SK-N-MC (cell line): ENCODE results near the gene FAM25G.
"Not testable (repeated sequence)": the region's sequence is repeated elsewhere in the genome, so short reads cannot be mapped to it uniquely, and the experiment has no call there.

ENCODE experiments used
- DNase-seq: peaks from one replicate; pipeline ENCODE4 v3.0.0-alpha.2; 2011; ENCODE audit warnings: low read depth, low spot score
- H3K27ac ChIP-seq: fragments of 200-600 bp; sonication (generic); 2 replicates; pipeline ENCODE4 v1.5.1; 2016; ENCODE audit warnings: mixed run types
- H3K36me3 ChIP-seq: fragments of 200-600 bp; sonication (generic); 2 replicates; pipeline ENCODE4 v1.6.1; 2017; ENCODE audit warnings: antibody characterized with exemption, low read length, mixed read lengths; ENCODE audit not compliant: insufficient read depth
- H3K4me3 ChIP-seq: fragments of 200-600 bp; sonication (generic); 2 replicates; pipeline ENCODE4 v1.5.1; 2016
- H3K9ac ChIP-seq: fragments of 200-600 bp; sonication (generic); 2 replicates; pipeline ENCODE4 v1.8.0; 2017; ENCODE audit warnings: mixed run types, mixed read lengths; ENCODE audit not compliant: insufficient read length
- H3K9me3 ChIP-seq: fragments of 200-600 bp; sonication (generic); 2 replicates; pipeline ENCODE4 v1.6.1; 2017; ENCODE audit warnings: low read depth, mild to moderate bottlenecking, antibody characterized with exemption, low read length, moderate library complexity, mixed read lengths
- EZH2 ChIP-seq: fragments of 200-600 bp; sonication (generic); IDR thresholded peaks from one replicate; pipeline ENCODE4 v1.6.1; 2017; ENCODE audit warnings: antibody characterized with exemption
- FOXP2 ChIP-seq: optimal IDR thresholded peaks from 2 replicates; pipeline ENCODE3; 2011; ENCODE audit warnings: mild to moderate bottlenecking, moderate library complexity; ENCODE audit not compliant: insufficient read depth; ENCODE audit errors: extremely low read length, control extremely low read depth
- POLR2AphosphoS5 ChIP-seq: IDR thresholded peaks from 2 replicates; pipeline ENCODE4 v1.6.1; 2012; ENCODE audit warnings: mild to moderate bottlenecking, low read depth, low read length, borderline replicate concordance

FAM25G gene

DNA sequence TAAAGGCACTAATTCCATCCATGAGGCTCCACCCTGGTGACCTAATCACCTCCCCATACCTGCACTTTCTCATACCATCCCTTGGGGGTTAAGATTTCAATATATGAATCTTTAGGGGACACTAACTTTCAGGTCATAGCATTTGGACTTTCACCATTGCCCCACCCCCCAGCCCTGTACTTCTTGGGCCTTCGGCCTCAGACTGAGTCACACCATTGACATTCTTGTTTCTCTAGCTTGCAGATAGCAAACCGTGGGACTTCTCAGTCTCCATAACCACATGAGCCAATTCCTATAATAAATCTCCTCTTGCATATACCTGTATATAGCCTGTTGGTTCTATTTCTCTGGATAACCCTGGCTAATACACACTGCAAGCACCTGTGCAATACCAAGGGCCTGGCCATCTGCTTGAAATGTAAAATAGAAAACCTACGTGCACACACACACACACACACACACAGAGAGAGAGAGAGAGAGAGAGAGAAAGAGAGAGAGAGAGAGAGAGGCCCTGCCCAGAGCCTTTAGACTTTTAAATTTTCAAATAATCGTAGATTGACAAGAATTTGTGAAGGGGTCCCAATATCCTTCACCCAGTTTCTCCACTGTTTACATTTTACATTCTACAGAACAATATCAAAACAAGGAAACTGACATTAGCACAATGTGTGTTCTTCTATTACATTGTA, 32.9 kb downstream of the FAM25G start:
- TF ChIP-seq FOXP2 (no peak), EZH2 (no peak), POLR2AphosphoS5 (no peak)
- Histone ChIP-seq H3K36me3 (no peaks in the 10 kb centered on the region), H3K4me3 (no peak overlapping the region), H3K27ac (no peak overlapping the region), H3K9me3 (no peaks in the 10 kb centered on the region), H3K9ac (no peak overlapping the region)
- no peak for DNase-seq

DNA sequence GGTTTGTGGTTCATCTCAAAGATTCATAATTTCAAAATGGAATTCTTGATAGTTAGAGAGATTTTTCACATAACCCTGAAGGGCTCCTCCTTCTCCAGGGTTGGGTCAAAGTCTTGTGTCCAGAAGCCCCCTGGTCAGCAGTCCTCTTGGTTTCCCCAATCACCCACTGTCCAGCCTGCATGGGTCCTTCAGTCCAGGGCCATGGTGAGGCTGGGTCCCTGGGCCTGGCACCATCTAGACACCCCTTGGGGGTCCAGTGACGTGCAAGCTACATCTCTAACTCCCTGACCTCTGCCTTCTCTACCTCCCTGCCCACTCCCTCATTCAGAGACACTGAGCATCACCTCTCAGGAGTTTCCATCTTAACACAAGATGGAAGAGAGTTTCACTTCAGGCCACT, 33.7 kb downstream of the FAM25G start:
- H3K36me3 ChIP-seq: no peaks in the 10 kb centered on the region
- no peak overlapping the region for H3K9ac ChIP-seq
- TF ChIP-seq FOXP2 (no peak), EZH2 (no peak), POLR2AphosphoS5 (no peak)
- H3K4me3 ChIP-seq: no peak overlapping the region
- no peak overlapping the region for H3K27ac ChIP-seq
- no peaks in the 10 kb centered on the region for H3K9me3 ChIP-seq
- DNase-seq: no peak

DNA sequence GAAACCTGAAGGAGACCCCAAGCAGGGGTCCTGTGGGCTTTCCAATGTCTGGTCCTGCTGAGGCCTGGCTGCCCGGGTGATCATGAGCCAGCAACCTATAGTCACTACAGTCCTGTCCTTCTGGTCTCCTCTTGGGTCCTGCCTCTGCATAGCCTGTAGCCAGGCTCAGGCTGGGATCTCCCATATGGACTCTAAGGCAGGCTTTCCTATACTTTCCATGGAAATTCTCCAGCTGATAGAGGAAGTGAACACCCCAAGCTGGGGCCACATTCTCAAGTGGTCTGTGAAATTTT, 34.0 kb downstream of the FAM25G start:
- TF ChIP-seq EZH2 (no peak), FOXP2 (no peak), POLR2AphosphoS5 (no peak)
- Histone ChIP-seq H3K4me3 (no peak overlapping the region), H3K9me3 (no peaks in the 10 kb centered on the region), H3K36me3 (no peaks in the 10 kb centered on the region), H3K9ac (no peak overlapping the region), H3K27ac (no peak overlapping the region)
- no peak for DNase-seq

DNA sequence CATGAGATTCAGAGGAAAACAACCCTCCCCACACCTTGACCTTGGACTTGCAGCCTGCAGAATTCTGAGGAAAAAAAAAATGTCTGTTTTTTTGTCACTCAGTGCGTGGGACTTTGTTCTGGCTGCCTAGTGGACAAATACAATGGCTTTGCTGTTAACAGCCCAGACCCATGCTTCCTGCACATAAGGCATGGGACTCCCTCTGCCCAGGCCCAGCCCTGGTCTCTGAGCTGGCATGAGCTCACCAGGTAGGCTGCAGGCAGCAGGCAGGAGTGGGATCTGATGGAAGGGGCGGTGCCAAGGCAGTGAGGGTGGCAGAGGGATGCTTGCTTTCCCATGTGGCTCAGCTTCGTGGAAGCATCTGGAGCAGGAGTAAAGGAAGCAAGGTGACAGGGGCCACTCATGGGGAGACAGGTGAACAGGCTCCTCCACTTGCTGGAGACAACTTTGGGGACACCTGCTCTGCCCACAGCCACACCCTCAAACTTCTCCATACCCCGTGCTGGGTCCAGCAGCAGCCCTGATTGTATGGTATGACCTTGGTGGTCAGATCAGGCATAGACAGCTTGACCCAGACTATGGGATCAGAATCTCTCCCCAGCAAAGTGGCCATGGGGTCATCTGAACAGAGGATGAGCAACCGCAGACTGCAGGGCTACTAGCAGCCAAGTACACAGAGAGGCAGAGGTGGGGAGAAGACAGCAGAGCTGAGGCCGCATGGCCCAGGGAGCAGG, 34.5 kb downstream of the FAM25G start:
- Histone ChIP-seq H3K9me3 (no peaks in the 10 kb centered on the region), H3K9ac (no peak overlapping the region), H3K4me3 (no peak overlapping the region), H3K27ac (no peak overlapping the region), H3K36me3 (no peaks in the 10 kb centered on the region)
- no peak for TF ChIP-seq FOXP2
- DNase-seq: no peak

DNA sequence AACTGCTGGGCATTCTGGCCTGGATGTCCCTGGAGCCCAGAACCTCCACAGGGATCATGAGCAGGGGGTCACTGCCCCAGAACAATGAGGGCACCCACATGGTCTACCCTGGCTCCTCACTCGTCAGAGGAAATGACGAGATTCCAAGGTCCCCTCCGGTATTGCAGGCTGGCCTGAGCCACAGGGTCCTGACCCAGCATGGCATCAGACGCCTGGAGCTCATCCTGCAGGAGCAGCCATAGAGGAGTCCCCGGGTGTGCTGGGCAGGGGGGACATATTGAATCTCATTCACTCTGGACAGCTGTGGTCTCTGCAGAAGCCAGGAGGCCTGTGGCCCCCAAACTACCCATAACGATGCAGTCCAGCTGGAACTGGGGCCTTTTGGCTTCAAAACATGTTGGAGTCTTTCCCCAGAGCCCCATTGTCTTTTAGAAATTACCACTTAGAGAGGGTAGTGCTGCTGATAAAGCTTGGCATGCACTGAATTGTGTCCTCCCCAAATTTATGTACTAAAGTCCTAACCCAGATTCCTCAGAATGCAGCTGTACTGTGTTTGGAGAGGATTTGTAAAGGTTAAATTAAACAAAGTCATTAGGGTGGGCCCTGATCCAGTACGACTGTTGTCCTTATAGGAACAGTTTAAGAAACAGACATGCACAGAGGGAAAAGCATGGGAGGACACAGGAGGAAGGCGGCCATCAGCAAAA, 35.3 kb downstream of the FAM25G start:
- H3K36me3 ChIP-seq: no peaks in the 10 kb centered on the region
- H3K9ac ChIP-seq: no peak overlapping the region
- H3K27ac ChIP-seq: no peak overlapping the region
- TF ChIP-seq FOXP2 (no peak), POLR2AphosphoS5 (no peak), EZH2 (no peak)
- DNase-seq: no peak
- no peak overlapping the region for H3K4me3 ChIP-seq
- H3K9me3 ChIP-seq: no peaks in the 10 kb centered on the region

DNA sequence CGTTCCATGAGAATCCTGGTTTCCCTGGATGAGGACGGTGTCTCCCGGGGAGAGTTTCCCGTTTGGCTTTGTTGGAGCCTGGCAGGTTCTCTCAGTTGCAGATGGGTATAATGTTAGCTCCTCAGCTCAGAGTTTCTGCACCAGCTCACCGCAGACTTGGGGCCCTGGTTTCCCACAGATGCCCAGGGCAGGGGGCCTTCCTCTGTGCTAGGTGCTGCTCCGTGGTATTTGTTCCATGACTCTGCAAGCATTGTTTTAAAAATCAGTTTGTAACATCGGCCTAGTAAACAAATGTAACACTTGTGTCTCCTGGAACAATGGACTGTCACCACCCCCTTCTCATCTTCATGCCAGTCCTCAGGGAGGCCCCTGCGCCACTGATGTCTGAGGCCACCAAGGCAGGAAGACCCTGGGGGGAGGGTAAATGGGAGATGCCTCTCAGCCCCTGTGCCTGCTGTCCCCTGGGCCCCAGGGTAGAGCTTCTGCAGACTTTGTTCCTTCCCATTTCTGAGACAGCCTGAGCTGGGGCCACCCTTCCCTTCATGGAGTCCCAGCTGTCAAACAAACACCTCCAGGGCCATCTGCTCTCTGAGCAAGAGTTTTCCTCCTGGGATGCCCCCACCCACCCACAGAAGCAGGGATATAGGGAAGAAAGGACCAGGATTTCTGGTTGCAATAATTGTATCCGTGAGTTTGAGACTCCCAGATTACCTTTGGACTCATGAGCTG, 36.0 kb downstream of the FAM25G start:
- not testable (repeated sequence) for H3K9me3 ChIP-seq, DNase-seq, H3K9ac ChIP-seq, H3K36me3 ChIP-seq, H3K27ac ChIP-seq, H3K4me3 ChIP-seq

DNA sequence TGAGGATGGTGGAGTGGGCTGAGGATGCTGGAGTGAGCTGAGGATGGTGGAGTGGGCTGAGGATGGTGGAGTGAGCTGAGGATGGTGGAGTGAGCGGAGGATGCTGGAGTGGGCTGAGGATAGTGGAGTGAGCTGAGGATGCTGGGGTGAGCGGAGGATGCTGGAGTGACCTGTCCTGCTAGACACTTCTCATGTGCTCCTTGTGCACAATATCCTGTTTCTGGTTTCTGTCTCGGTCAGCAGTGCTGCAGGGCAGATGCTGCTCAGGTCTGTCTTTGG, 36.8 kb downstream of the FAM25G start:
- Histone ChIP-seq H3K4me3 (no peak overlapping the region), H3K27ac (no peak overlapping the region), H3K36me3 (no peaks in the 10 kb centered on the region), H3K9ac (no peak overlapping the region), H3K9me3 (no peaks in the 10 kb centered on the region)
- no peak for DNase-seq
- TF ChIP-seq EZH2 (no peak), POLR2AphosphoS5 (no peak), FOXP2 (no peak)

DNA sequence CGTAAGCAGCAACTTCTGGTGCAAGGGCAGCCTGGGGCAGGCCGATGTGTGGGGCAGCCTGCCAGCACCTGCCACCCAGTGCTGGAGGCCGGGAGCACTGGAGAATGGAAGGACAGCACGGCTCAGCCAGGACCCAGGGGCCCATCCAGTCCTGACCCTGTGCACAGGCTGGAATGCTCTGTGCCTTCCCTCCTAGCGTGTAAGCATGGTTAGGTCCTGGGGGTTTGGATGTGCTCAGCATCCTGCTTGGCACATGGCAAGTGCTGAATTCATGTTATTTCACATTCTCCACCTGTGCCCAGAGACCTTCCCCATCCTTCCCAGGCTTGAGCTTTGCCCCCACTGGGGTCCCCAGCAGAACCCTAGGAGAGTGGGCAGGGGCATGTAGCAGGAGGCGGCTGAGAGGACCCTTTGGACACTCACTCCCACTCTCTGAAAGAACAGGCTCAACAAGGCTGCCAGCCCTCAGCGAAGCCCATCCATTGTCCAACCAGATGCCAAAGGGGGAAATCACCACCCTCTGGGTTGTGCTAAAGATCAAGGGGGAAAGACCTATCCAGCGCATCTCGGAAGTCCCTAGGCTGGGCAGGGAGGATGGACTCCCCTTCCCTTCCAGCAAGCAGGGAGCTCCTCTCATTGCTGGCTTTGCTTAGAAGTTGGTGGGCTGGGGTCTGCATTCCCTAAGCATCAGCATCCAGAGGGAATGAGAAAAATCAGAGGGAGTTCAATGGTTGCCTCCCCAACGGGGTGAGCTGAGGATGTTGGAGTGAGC, 37.3 kb downstream of the FAM25G start:
- Histone ChIP-seq H3K36me3 (no peaks in the 10 kb centered on the region), H3K27ac (no peak overlapping the region), H3K9me3 (no peaks in the 10 kb centered on the region), H3K9ac (no peak overlapping the region), H3K4me3 (no peak overlapping the region)
- TF ChIP-seq POLR2AphosphoS5 (no peak), EZH2 (no peak), FOXP2 (no peak)
- no peak for DNase-seq
